Measurements from ENCODE around the gene PPP2R2C.

GRCh38 chr4:6321361-6321760 lies 151.1 kb downstream of the PPP2R2C start:
- TF ChIP-seq EZH2 (IDR thresholded peaks at IDR 0.05; ENCODE audit: borderline replicate concordance, low read depth, low read length), result no peak
- TF ChIP-seq, protein P1, sequence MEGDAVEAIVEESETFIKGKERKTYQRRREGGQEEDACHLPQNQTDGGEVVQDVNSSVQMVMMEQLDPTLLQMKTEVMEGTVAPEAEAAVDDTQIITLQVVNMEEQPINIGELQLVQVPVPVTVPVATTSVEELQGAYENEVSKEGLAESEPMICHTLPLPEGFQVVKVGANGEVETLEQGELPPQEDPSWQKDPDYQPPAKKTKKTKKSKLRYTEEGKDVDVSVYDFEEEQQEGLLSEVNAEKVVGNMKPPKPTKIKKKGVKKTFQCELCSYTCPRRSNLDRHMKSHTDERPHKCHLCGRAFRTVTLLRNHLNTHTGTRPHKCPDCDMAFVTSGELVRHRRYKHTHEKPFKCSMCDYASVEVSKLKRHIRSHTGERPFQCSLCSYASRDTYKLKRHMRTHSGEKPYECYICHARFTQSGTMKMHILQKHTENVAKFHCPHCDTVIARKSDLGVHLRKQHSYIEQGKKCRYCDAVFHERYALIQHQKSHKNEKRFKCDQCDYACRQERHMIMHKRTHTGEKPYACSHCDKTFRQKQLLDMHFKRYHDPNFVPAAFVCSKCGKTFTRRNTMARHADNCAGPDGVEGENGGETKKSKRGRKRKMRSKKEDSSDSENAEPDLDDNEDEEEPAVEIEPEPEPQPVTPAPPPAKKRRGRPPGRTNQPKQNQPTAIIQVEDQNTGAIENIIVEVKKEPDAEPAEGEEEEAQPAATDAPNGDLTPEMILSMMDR (IDR thresholded peaks at IDR 0.05 in 2 of 3, conservative IDR thresholded peaks at IDR 0.05 in 1 of 3; ENCODE audit: insufficient read depth in 2 of 3, low read depth in 1 of 3, low read length in 3 of 3), result no peak
- TF ChIP-seq HIVEP1 (CRISPR knock-in tag; IDR thresholded peaks at IDR 0.05), result no peak
